ENCODE measurements around the gene R3HDM2.
A peak's percentile ranks its signal among the peaks of the same experiment; 100 is the strongest.
"Not testable (repeated sequence)": the region's sequence is repeated elsewhere in the genome, so short reads cannot be mapped to it uniquely, and the experiment has no call there.

Gene R3HDM2

DNA sequence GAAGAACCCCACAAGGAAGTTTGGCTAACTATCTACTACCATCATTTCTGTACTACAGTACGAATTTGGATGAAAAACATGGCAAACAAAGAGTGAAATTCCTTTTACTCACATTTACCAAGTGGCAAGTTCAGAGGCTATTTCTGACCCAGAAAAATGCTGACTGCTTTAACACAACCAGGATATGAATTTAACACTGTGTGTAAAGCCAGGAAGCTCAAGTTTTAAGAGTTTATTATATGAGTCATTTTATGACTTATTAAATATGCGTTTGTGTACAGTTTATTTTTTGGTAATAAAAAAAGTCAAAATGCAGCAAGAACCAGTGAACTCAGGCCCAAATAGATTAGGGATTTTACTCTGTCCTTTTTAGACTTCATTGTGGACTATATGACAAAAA is 121.4 kb downstream of the R3HDM2 start:
- H3K4me3 Mint-ChIP-seq: no peak overlapping the region
- no peaks in the 10 kb centered on the region for H3K27me3 Mint-ChIP-seq (ENCODE audit: low read depth, poor library complexity)
- TF ChIP-seq, protein P1, sequence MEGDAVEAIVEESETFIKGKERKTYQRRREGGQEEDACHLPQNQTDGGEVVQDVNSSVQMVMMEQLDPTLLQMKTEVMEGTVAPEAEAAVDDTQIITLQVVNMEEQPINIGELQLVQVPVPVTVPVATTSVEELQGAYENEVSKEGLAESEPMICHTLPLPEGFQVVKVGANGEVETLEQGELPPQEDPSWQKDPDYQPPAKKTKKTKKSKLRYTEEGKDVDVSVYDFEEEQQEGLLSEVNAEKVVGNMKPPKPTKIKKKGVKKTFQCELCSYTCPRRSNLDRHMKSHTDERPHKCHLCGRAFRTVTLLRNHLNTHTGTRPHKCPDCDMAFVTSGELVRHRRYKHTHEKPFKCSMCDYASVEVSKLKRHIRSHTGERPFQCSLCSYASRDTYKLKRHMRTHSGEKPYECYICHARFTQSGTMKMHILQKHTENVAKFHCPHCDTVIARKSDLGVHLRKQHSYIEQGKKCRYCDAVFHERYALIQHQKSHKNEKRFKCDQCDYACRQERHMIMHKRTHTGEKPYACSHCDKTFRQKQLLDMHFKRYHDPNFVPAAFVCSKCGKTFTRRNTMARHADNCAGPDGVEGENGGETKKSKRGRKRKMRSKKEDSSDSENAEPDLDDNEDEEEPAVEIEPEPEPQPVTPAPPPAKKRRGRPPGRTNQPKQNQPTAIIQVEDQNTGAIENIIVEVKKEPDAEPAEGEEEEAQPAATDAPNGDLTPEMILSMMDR (IDR thresholded peaks at IDR 0.05): no peak
- H3K36me3 Mint-ChIP-seq (ENCODE audit: low read depth): peaks cover 27% of the 10 kb centered on the region
- no peaks in the 10 kb centered on the region for H3K9me3 Mint-ChIP-seq
- no peaks in the 10 kb centered on the region for H3K4me1 Mint-ChIP-seq
- H3K27ac Mint-ChIP-seq: no peak overlapping the region
- DNase-seq: no peak

DNA sequence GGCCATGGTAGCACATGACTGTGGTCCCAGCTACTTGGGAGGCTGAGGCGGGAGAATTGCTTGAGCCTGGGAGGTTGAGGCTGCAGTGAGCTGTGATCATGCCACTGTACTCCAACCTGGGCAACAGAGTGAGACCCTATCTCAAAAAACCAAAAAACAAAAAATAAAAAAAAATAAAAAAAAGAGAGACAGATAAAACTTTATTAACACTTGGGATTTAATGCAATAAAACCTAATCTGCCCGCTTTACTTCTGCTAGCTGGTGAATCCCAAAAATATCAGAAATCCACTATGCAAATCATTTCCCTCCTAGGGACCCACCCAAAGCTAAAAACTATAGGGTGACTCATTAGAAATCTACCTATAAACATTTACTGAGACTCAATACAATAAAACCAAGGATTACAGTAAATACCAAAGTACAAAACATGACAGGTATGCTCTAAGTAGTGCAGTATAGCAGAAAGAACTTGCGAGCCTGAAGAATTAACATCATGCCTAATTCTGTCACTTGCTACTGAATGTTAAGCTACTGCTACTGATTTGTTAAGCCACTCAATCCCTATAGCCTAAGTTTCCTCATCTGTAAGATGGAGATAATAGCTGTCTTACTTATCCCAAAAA is 129.8 kb downstream of the R3HDM2 start:
- Mint-ChIP-seq H3K4me1 (peaks cover 14% of the 10 kb centered on the region), H3K27ac (no peak overlapping the region), H3K36me3 (ENCODE audit: low read depth) (peaks cover 77% of the 10 kb centered on the region), H3K4me3 (no peak overlapping the region), H3K9me3 (no peaks in the 10 kb centered on the region), H3K27me3 (ENCODE audit: low read depth, poor library complexity) (no peaks in the 10 kb centered on the region)
- DNase-seq: no peak
- TF ChIP-seq, protein P1 (IDR thresholded peaks at IDR 0.05): no peak

DNA sequence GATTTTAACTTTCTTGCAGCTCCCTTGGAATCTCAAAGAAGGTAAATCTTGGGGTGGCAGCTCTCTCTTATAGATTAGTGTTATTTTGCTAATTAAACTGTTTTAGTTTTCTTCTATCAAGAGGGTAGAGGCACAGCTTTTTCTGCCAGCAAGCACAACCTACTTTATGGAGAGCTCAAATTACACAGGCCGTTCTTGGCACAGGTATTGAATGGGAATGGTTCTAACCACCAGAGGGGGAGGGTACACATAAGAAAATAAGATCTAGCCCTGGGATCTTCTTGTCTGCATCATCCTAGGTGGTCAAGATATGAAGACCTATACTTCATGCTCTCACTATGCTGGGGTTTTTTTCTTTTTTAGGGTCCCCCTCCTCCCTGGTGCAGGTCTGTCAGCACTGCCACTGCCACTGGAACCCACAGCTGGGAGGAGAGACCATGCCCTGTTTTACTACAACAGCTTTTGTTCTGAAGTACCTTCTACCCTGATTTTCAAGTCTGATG is 131.3 kb downstream of the R3HDM2 start:
- Mint-ChIP-seq H3K36me3 (ENCODE audit: low read depth) (peaks cover 73% of the 10 kb centered on the region), H3K9me3 (no peaks in the 10 kb centered on the region), H3K4me1 (peaks cover 14% of the 10 kb centered on the region), H3K27me3 (ENCODE audit: low read depth, poor library complexity) (no peaks in the 10 kb centered on the region), H3K4me3 (no peak overlapping the region), H3K27ac (no peak overlapping the region)
- no peak for DNase-seq
- TF ChIP-seq, protein P1 (IDR thresholded peaks at IDR 0.05): no peak

DNA sequence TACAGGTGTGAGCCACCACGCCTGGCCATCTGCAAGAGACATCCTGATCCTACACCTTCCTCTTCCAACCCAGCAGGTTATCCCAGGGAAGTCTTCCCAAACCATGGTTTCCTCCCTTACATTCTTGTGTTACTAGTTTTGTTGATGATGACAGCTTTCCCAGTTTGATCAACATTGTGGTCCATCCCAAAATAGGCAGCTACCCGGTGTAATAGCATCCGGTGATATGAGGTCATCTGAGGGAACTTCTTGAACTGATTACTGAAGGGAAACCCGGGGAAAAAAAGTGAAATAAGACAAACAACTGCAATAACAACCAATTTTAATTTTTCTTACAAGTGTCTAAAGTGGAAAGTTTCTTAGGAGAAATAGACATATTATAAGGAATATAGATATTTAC is 134.6 kb downstream of the R3HDM2 start:
- Mint-ChIP-seq H3K4me3 (no peak overlapping the region), H3K36me3 (ENCODE audit: low read depth) (peaks cover 68% of the 10 kb centered on the region), H3K27me3 (ENCODE audit: low read depth, poor library complexity) (no peaks in the 10 kb centered on the region), H3K9me3 (no peaks in the 10 kb centered on the region), H3K4me1 (peaks cover 14% of the 10 kb centered on the region), H3K27ac (no peak overlapping the region)
- DNase-seq: no peak
- TF ChIP-seq, protein P1 (IDR thresholded peaks at IDR 0.05): no peak

DNA sequence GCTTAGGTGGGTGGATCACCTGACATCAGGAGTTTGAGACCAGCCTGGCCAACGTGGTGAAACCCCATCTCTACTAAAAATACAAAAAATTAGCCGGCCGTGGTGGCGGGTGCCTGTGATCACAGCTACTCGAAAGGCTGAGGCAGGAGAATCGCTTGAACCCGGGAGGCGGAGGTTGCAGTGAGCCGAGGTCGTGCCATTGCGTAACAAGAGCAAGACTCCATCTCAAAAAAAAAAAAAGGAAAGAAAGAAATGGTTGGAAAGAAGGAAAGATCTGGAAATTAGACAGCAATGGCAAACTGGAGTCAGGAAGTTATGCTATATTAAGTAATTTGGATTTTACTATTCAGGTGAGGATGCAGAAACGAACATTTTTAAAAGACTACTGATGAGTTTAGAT is 148.8 kb downstream of the R3HDM2 start:
- Mint-ChIP-seq H3K27ac (peak overlapping the region; percentile 73), H3K4me1 (peaks cover 32% of the 10 kb centered on the region), H3K36me3 (ENCODE audit: low read depth) (peaks cover 87% of the 10 kb centered on the region)
- not testable (repeated sequence) for H3K9me3 Mint-ChIP-seq; H3K27me3 Mint-ChIP-seq (ENCODE audit: low read depth, poor library complexity); H3K4me3 Mint-ChIP-seq; DNase-seq

DNA sequence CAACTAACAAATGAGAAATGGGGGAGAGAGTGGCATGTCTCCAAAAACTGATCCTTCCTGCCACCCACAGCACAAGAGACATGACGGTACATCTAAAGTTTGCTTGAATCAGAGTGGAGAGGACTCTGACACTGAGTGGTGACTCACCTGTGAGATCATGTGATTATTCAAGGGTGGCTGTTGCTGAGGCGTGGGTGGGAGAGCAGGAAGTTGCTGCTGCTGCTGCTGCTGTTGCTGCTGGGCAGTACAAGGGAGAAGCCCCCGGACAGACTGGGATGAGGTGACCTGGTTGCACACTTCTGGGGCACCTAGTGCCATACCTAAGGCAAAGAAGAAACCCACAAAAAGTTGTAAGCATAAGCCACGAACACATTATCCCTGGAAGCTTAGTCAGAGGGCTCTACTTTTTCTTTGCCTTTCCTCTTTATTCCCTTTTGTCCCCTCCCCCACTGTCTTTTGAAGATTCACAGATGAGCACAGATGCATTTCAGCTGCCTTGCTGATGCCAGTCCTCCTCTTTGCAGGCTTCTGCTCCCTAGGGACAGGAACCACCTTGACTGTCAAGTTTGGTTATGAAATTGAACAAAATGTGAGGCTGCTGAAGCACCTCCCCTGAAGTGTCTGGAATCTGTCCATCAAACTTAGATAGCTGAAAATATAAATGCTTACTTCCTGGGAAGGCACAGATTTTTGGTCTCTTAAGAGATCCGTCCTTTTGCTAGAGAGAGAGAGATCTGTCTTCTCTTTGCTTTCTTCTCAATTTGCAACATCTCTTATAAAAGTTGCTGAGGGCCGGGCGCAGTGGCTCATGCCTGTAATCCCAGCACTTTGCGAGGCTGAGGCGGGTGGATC is 150.4 kb downstream of the R3HDM2 start:
- TF ChIP-seq, protein P1 (IDR thresholded peaks at IDR 0.05): no peak
- peaks cover 32% of the 10 kb centered on the region for H3K4me1 Mint-ChIP-seq
- no peak overlapping the region for H3K4me3 Mint-ChIP-seq
- peak overlapping the region; percentile 87 for H3K27ac Mint-ChIP-seq
- H3K27me3 Mint-ChIP-seq (ENCODE audit: low read depth, poor library complexity): no peaks in the 10 kb centered on the region
- H3K36me3 Mint-ChIP-seq (ENCODE audit: low read depth): peaks cover 83% of the 10 kb centered on the region
- no peaks in the 10 kb centered on the region for H3K9me3 Mint-ChIP-seq
- no peak for DNase-seq
